Measurements from ENCODE around the gene TSPYL6.
"Not testable (repeated sequence)": the region's sequence is repeated elsewhere in the genome, so short reads cannot be mapped to it uniquely, and the experiment has no call there.

TSPYL6 gene

GRCh38 chr2:54256091-54256694 lies at the start of gene TSPYL6:
TSS of gene TSPYL6 (minus strand) at chr2:54256229. CDS start at chr2:54256151, 78 bp downstream.
- DNase-seq: no peak

GRCh38 chr2:54303631-54304030 lies 47.6 kb upstream of the TSPYL6 start:
- DNase-seq: no peak

- DNase-seq: no peak
Measured at GRCh38 chr2:54298514-54298913, 42.5 kb upstream of the TSPYL6 start.

GRCh38 chr2:54295911-54296310 lies 39.9 kb upstream of the TSPYL6 start:
- no peak for DNase-seq

- DNase-seq: not testable (repeated sequence)
Measured at GRCh38 chr2:54294665-54295064, 38.6 kb upstream of the TSPYL6 start.

GRCh38 chr2:54290356-54291025 lies 34.5 kb upstream of the TSPYL6 start:
- DNase-seq: no peak

GRCh38 chr2:54289917-54290316 lies 33.9 kb upstream of the TSPYL6 start:
- no peak for DNase-seq

GRCh38 chr2:54287532-54287931 lies 31.5 kb upstream of the TSPYL6 start:
- no peak for DNase-seq

- no peak for DNase-seq
Measured at GRCh38 chr2:54285451-54285850, 29.4 kb upstream of the TSPYL6 start.

- DNase-seq: no peak
Measured at GRCh38 chr2:54284826-54285225, 28.8 kb upstream of the TSPYL6 start.

- no peak for DNase-seq
Measured at GRCh38 chr2:54279385-54279784, 23.4 kb upstream of the TSPYL6 start.

GRCh38 chr2:54275541-54275940 lies 19.5 kb upstream of the TSPYL6 start:
- DNase-seq: no peak

- peak in 1 of 2 donors; percentile 51 for DNase-seq
Measured at GRCh38 chr2:54274781-54275242, 18.8 kb upstream of the TSPYL6 start.

- DNase-seq: no peak
Measured at GRCh38 chr2:54271843-54272627, 16.0 kb upstream of the TSPYL6 start.

- no peak for DNase-seq
Measured at GRCh38 chr2:54271189-54271588, 15.2 kb upstream of the TSPYL6 start.

- no peak for DNase-seq
Measured at GRCh38 chr2:54267577-54267976, 11.5 kb upstream of the TSPYL6 start.

GRCh38 chr2:54265081-54265480 lies 9.1 kb upstream of the TSPYL6 start:
- not testable (repeated sequence) for DNase-seq

- DNase-seq: no peak
Measured at GRCh38 chr2:54262015-54262765, 6.2 kb upstream of the TSPYL6 start.

- no peak for DNase-seq
Measured at GRCh38 chr2:54261537-54261936, 5.5 kb upstream of the TSPYL6 start.

- DNase-seq: no peak
Measured at GRCh38 chr2:54260241-54260595, 4.2 kb upstream of the TSPYL6 start.

- no peak for DNase-seq
Measured at GRCh38 chr2:54259413-54260240, 3.6 kb upstream of the TSPYL6 start.

- no peak for DNase-seq
Measured at GRCh38 chr2:54258166-54258565, 2.1 kb upstream of the TSPYL6 start.

Data from hippocampal formation (tissue), 2 donors.